ENCODE measurements around the gene HOXD8. TPM values are rescaled to one million over a fixed set of nuclear protein-coding genes. Genes with fewer than 3 reads are reported as not detected.

Gene HOXD8
- total and polyA plus RNA-seq, 10 of the 15 experiments (the other 5 are each of a cell fraction or from before 2014, with no cell fraction given) = not detected

DNA sequence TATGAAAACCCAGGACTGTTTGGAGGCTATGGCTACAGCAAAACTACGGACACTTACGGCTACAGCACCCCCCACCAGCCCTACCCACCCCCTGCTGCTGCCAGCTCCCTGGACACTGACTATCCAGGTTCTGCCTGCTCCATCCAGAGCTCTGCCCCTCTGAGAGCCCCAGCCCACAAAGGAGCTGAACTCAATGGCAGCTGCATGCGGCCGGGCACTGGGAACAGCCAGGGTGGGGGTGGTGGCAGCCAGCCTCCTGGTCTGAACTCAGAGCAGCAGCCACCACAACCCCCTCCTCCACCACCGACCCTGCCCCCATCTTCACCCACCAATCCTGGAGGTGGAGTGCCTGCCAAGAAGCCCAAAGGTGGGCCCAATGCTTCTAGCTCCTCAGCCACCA lies 39.7 kb downstream of the HOXD8 start:
- H4K20me1 ChIP-seq (ENCODE audit: control insufficient read depth, insufficient read depth) = no peaks in the 10 kb centered on the region
- no peak overlapping the region for H3K27ac ChIP-seq (ENCODE audit: control insufficient read depth, insufficient read depth)
- H3K9me3 ChIP-seq (replicated peaks; ENCODE audit: control insufficient read depth, insufficient read depth, low read length) = peaks cover 2% of the 10 kb centered on the region; the same call in 2 of the 3 replicates
- no peak for FAIRE-seq
- CTCF ChIA-PET = no interaction called here
- no TSS peak for BruUV-seq (replicated peaks)
- intact Hi-C loops (cut with micrococcal nuclease; ENCODE audit: unreplicated experiment) = no loop called here
- no peak overlapping the region for H3K4me3 ChIP-seq
- no peak for DNase-seq (ENCODE audit: low read depth, low spot score)
- TF ChIP-seq SUPT20H (IDR thresholded peaks at IDR 0.05; ENCODE audit: borderline replicate concordance, control insufficient read depth, low read depth, low read length) = no peak
- no peaks in the 10 kb centered on the region; a peak in 1 of 4 replicates for H3K36me3 ChIP-seq (ENCODE audit: control insufficient read depth in 2 of 2, insufficient read depth in 2 of 2, low read length in 1 of 2)
- no peak for ATAC-seq
- SMC1A ChIA-PET (ENCODE audit: uncharacterized antibody, unreplicated experiment) = interaction anchor here (1.1 kb wide), 1 partner anchor 483 kb away, joined by 3 read pairs; no protein-coding TSS in a partner anchor
- RAD21 ChIA-PET (ENCODE audit: unreplicated experiment) = no interaction called here
- no peak overlapping the region for H3K4me2 ChIP-seq (ENCODE audit: control insufficient read depth, insufficient read depth)
- no peak overlapping the region for H3K9ac ChIP-seq (ENCODE audit: control insufficient read depth, insufficient read depth, low read length)
- peaks cover 12 to 27% of the 10 kb centered on the region in 2 experiments for H3K27me3 ChIP-seq (replicated peaks in 1 of 2; ENCODE audit: control insufficient read depth in 2 of 2, insufficient read depth in 2 of 2, low read length in 1 of 2)
- in situ Hi-C loops (cut with MboI) = no loop called here
- 36% methylated on average over 5 of the region's 5 CpGs for WGBS (ENCODE audit: insufficient coverage, insufficient replicate concordance, low lambda C conversion rate, missing lambda C conversion rate)
- H3K4me1 ChIP-seq (ENCODE audit: control insufficient read depth, insufficient read depth, low read length) = no peaks in the 10 kb centered on the region
- H3K79me2 ChIP-seq (ENCODE audit: control insufficient read depth, insufficient read depth, low read length) = no peaks in the 10 kb centered on the region
- POLR2A ChIA-PET = no interaction called here
- H2AFZ ChIP-seq (ENCODE audit: control insufficient read depth, low read depth, low read length) = no peak overlapping the region

GRCh38 chr2:176169711-176170110 lies 40.2 kb downstream of the HOXD8 start:
- FAIRE-seq = no peak
- intact Hi-C loops (cut with micrococcal nuclease; ENCODE audit: unreplicated experiment) = no loop called here

More at GRCh38 chr2:176169711-176170110, 40.2 kb downstream of the HOXD8 start:
- no peaks in the 10 kb centered on the region for H4K20me1 ChIP-seq (ENCODE audit: control insufficient read depth, insufficient read depth)
- no peak for ATAC-seq
- BruUV-seq (replicated peaks) = no TSS peak
- CTCF ChIA-PET = no interaction called here
- no peak overlapping the region for H3K27ac ChIP-seq (ENCODE audit: control insufficient read depth, insufficient read depth)
- H3K4me2 ChIP-seq (ENCODE audit: control insufficient read depth, insufficient read depth) = no peak overlapping the region
- H3K9ac ChIP-seq (ENCODE audit: control insufficient read depth, insufficient read depth, low read length) = no peak overlapping the region
- RAD21 ChIA-PET (ENCODE audit: unreplicated experiment) = no interaction called here
- POLR2A ChIA-PET = no interaction called here
- H3K36me3 ChIP-seq (ENCODE audit: control insufficient read depth in 2 of 2, insufficient read depth in 2 of 2, low read length in 1 of 2) = no peaks in the 10 kb centered on the region; a peak in 1 of 4 replicates
- SMC1A ChIA-PET (ENCODE audit: uncharacterized antibody, unreplicated experiment) = interaction anchor here (1.1 kb wide), 1 partner anchor 482 kb away, joined by 3 read pairs; no protein-coding TSS in a partner anchor
- TF ChIP-seq BCLAF1 (IDR thresholded peaks at IDR 0.05) (no peak), NR2F1 (conservative IDR thresholded peaks at IDR 0.05) (no peak), TBL1XR1 (IDR thresholded peaks at IDR 0.05; ENCODE audit: low read depth, low read length) (no peak), IRF5 (IDR thresholded peaks at IDR 0.05; ENCODE audit: borderline replicate concordance) (no peak)
- TF ChIP-seq, protein P1, sequence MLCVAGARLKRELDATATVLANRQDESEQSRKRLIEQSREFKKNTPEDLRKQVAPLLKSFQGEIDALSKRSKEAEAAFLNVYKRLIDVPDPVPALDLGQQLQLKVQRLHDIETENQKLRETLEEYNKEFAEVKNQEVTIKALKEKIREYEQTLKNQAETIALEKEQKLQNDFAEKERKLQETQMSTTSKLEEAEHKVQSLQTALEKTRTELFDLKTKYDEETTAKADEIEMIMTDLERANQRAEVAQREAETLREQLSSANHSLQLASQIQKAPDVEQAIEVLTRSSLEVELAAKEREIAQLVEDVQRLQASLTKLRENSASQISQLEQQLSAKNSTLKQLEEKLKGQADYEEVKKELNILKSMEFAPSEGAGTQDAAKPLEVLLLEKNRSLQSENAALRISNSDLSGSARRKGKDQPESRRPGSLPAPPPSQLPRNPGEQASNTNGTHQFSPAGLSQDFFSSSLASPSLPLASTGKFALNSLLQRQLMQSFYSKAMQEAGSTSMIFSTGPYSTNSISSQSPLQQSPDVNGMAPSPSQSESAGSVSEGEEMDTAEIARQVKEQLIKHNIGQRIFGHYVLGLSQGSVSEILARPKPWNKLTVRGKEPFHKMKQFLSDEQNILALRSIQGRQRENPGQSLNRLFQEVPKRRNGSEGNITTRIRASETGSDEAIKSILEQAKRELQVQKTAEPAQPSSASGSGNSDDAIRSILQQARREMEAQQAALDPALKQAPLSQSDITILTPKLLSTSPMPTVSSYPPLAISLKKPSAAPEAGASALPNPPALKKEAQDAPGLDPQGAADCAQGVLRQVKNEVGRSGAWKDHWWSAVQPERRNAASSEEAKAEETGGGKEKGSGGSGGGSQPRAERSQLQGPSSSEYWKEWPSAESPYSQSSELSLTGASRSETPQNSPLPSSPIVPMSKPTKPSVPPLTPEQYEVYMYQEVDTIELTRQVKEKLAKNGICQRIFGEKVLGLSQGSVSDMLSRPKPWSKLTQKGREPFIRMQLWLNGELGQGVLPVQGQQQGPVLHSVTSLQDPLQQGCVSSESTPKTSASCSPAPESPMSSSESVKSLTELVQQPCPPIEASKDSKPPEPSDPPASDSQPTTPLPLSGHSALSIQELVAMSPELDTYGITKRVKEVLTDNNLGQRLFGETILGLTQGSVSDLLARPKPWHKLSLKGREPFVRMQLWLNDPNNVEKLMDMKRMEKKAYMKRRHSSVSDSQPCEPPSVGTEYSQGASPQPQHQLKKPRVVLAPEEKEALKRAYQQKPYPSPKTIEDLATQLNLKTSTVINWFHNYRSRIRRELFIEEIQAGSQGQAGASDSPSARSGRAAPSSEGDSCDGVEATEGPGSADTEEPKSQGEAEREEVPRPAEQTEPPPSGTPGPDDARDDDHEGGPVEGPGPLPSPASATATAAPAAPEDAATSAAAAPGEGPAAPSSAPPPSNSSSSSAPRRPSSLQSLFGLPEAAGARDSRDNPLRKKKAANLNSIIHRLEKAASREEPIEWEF (IDR thresholded peaks at IDR 0.05; ENCODE audit: insufficient replicate concordance, low read depth, low read length) = no peak
- H3K4me3 ChIP-seq = no peak overlapping the region
- no peaks in the 10 kb centered on the region; the same call in 2 of the 3 replicates for H3K9me3 ChIP-seq (replicated peaks; ENCODE audit: control insufficient read depth, insufficient read depth, low read length)
- in situ Hi-C loops (cut with MboI) = no loop called here
- H3K27me3 ChIP-seq (replicated peaks in 1 of 2; ENCODE audit: control insufficient read depth in 2 of 2, insufficient read depth in 2 of 2, low read length in 1 of 2) = peaks cover 8 to 22% of the 10 kb centered on the region in 2 experiments
- 0% methylated on average over 2 of the region's 2 CpGs for WGBS (ENCODE audit: insufficient coverage, insufficient replicate concordance, low lambda C conversion rate, missing lambda C conversion rate)
- no peak for DNase-seq (ENCODE audit: low read depth, low spot score)
- H2AFZ ChIP-seq (ENCODE audit: control insufficient read depth, low read depth, low read length) = no peak overlapping the region
- H3K79me2 ChIP-seq (ENCODE audit: control insufficient read depth, insufficient read depth, low read length) = no peaks in the 10 kb centered on the region
- H3K4me1 ChIP-seq (ENCODE audit: control insufficient read depth, insufficient read depth, low read length) = no peaks in the 10 kb centered on the region
